Glutamatergic neuron (in vitro differentiated cells): Measurements from ENCODE around the gene ZNF438. TPM values are rescaled to one million over a fixed set of nuclear protein-coding genes. Genes with fewer than 3 reads are reported as not detected.

ENCODE experiments used
- DNase-seq: peaks from one replicate; pipeline ENCODE4 v3.0.0; 2022
- H3K27ac Mint-ChIP-seq: one replicate; pipeline ENCODE4 v1.8.0; 2020; ENCODE audit warnings: mild to moderate bottlenecking, mixed read lengths, inconsistent platforms; ENCODE audit not compliant: unreplicated experiment
- H3K27me3 Mint-ChIP-seq: one replicate; pipeline ENCODE4 v1.8.0; 2020; ENCODE audit warnings: mild to moderate bottlenecking, moderate library complexity, mixed read lengths, inconsistent platforms; ENCODE audit not compliant: unreplicated experiment
- H3K36me3 Mint-ChIP-seq: one replicate; pipeline ENCODE4 v1.8.0; 2020; ENCODE audit warnings: mild to moderate bottlenecking, mixed read lengths, inconsistent platforms; ENCODE audit not compliant: unreplicated experiment
- H3K4me1 Mint-ChIP-seq: one replicate; pipeline ENCODE4 v1.8.0; 2020; ENCODE audit warnings: mild to moderate bottlenecking, low read depth, mixed read lengths, inconsistent platforms; ENCODE audit not compliant: unreplicated experiment
- H3K4me3 Mint-ChIP-seq: one replicate; pipeline ENCODE4 v1.8.0; 2020; ENCODE audit warnings: mild to moderate bottlenecking, mixed read lengths, inconsistent platforms; ENCODE audit not compliant: unreplicated experiment
- H3K9me3 Mint-ChIP-seq: one replicate; pipeline ENCODE4 v1.8.0; 2020; ENCODE audit warnings: mild to moderate bottlenecking, moderate library complexity, mixed read lengths, inconsistent platforms; ENCODE audit not compliant: unreplicated experiment
- total RNA-seq: library from RNA; stranded (reverse); fragmentation: NEBNext Ultra II Directional; extraction: Animal tissue kit (Norgen Biotek cat#: 25700); gene quantifications from one replicate; pipeline ENCODE4 v1.2.1, GENCODE V29; 2021; ENCODE audit not compliant: unreplicated experiment
- TF ChIP-seq, protein P1 (sequence below): fragments of 200-600 bp; sonication (generic); IDR thresholded peaks from one replicate; pipeline ENCODE4 v1.5.0; 2021; ENCODE audit not compliant: partially characterized antibody, unreplicated experiment

The ZNF438 gene
- total RNA-seq, 1 donor from 2014 or later = 3.5 TPM

DNA sequence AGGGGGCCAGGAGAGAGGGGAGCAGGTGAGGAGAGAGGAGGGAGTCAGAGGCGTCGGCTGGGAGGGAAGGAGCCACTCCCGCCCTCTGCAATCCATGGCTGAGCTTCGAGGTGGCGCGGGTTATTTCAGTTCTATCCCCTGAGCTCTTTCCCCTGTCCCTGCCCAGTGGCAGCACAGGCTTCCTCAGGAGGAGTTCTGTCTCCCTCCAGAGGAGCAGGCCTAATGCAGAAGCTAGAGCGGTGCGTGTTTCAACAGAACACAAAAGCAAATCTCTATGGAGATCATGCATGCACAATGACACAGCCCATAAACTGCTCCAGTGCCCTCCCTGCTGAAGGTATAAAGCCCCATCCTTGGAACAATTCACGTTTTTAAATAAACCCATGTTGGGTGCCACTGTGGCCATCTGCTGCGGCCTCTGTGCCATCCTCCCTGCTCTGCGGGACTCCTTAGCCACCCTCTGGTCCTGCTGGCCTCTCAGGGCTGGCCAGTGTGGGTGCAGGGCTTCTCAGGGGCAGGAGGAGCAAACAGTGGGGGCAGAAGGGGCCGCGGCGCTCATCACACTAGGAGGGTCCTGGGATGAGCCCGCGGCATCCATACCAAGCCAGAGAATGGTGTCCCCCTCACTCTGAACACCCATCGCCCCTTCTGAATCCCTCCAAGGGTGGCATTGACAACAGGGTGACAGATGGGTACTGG, 209.5 kb downstream of the ZNF438 start:
- H3K36me3 Mint-ChIP-seq = no peaks in the 10 kb centered on the region
- no peak overlapping the region for H3K4me3 Mint-ChIP-seq
- peaks cover 4% of the 10 kb centered on the region for H3K4me1 Mint-ChIP-seq
- H3K9me3 Mint-ChIP-seq = peaks cover 5% of the 10 kb centered on the region
- H3K27ac Mint-ChIP-seq = no peak overlapping the region
- DNase-seq = no peak
- peaks cover 2% of the 10 kb centered on the region for H3K27me3 Mint-ChIP-seq
- TF ChIP-seq, protein P1, sequence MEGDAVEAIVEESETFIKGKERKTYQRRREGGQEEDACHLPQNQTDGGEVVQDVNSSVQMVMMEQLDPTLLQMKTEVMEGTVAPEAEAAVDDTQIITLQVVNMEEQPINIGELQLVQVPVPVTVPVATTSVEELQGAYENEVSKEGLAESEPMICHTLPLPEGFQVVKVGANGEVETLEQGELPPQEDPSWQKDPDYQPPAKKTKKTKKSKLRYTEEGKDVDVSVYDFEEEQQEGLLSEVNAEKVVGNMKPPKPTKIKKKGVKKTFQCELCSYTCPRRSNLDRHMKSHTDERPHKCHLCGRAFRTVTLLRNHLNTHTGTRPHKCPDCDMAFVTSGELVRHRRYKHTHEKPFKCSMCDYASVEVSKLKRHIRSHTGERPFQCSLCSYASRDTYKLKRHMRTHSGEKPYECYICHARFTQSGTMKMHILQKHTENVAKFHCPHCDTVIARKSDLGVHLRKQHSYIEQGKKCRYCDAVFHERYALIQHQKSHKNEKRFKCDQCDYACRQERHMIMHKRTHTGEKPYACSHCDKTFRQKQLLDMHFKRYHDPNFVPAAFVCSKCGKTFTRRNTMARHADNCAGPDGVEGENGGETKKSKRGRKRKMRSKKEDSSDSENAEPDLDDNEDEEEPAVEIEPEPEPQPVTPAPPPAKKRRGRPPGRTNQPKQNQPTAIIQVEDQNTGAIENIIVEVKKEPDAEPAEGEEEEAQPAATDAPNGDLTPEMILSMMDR = no peak

DNA sequence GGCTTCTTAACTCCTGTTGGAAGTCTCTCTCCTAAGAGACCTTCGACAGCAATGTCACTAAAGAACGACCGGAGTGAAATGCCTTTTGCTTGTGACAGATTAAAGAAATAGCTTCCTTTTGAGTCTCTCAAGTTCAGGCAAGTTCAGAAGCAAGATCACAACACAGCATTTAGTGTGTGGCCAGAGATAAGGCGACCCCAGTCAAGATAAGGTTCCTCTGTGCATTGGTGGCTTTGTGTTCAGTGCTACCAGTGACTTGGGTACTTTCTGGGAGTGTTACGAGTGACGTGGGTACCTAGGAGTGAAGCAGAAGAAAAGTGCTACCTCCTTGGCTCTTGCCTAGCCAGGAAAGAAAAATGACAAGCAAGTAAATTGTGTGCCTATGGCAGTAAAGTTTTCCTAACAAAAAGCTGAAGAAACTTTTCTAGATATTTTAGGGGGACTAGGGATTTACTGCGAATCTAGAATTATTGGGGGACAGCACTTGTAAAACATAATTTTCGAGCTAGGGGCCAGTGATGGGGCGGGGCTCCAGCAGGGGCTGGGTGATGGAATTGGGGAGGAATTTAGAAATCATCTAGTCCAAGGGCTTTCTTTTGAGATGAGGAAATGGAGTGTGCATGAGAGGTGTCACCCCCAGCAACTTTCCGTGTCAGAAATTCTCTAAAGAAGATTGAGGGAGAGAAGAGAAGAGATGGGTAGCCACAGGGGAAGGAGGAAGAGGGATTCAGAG, 210.2 kb downstream of the ZNF438 start:
- TF ChIP-seq, protein P1 = no peak
- DNase-seq = no peak
- H3K9me3 Mint-ChIP-seq = peaks cover 5% of the 10 kb centered on the region
- H3K36me3 Mint-ChIP-seq = no peaks in the 10 kb centered on the region
- H3K4me1 Mint-ChIP-seq = peaks cover 4% of the 10 kb centered on the region
- H3K4me3 Mint-ChIP-seq = no peak overlapping the region
- H3K27me3 Mint-ChIP-seq = peaks cover 2% of the 10 kb centered on the region
- H3K27ac Mint-ChIP-seq = no peak overlapping the region

DNA sequence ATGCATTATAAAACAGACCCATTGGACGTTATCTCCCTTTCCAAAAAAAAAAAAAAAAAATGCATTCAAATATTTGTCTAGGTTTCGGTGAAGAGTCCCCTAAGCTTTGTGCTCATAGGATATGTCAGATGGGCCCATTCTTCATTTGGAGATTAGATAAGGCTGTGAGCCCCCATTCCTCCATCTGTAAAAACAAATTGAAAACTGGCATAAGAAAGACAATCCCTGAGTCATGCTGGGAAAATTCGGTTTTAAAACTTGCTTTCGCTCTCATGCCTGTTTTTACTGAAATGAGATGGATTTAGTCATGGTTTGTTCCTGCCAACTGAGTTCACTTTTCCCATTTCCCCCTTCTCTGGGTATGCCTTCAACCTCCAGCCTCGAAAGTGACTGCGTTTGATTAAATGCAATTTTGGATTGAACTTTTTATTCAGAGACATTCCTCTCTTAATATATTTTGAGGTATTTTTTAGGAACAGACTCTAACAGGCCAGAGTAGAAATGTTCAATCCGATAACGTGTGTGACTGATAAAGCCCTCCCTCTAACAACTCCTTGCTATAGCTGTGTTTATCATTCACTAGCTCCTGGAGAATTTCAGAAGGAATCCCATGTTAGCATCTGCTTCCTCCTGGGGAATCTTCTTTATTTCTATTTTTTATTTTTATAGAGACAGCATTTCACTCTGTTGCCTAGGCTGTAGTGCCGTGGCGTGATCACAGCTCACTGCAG, 211.2 kb downstream of the ZNF438 start:
- H3K36me3 Mint-ChIP-seq = no peaks in the 10 kb centered on the region
- peaks cover 2% of the 10 kb centered on the region for H3K4me1 Mint-ChIP-seq

DNA sequence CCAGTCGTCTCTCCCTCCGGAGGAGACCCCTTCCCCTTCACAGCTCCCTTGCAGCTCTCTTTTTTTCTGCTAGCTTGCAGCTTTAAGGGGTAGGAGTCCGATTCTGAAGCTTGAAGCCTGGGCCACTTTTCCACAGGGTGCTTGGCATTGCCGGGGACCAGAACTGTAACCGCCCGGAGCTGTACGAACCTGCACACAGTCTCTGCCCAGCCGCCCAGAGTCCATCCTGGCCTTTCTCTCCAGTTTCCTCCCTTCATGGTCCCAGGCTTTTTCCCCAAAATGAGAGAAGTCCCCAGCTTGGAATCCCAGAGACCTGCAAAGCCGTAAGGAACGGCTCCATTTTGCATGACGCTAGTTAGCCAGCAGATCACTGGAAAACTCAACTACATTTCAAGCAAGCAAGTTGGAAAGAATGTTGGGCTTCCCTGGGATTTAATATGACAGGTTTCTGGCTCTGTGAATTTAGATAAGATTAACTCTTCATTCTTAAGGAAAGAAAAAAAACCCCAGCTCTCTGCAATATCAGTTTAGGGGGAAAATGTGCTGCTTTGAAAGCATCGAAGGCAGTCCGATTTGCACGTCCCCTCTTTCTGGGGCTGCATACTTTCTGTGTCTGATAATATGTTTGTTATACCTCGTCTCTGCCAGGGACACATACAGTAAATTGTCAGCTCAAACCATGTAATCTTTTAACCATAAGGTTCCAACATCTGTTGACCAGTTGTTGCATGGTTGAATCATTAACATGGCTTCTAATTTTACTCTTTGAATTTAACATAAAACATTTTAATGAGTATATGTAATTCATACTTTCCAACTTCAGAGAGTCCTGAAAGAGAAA, 212.1 kb downstream of the ZNF438 start:
- H3K9me3 Mint-ChIP-seq = peaks cover 2% of the 10 kb centered on the region
- H3K27ac Mint-ChIP-seq = no peak overlapping the region
- peaks cover 1% of the 10 kb centered on the region for H3K4me1 Mint-ChIP-seq
- H3K4me3 Mint-ChIP-seq = no peak overlapping the region
- TF ChIP-seq, protein P1 = no peak
- H3K27me3 Mint-ChIP-seq = peaks cover 4% of the 10 kb centered on the region
- no peak for DNase-seq
- H3K36me3 Mint-ChIP-seq = no peaks in the 10 kb centered on the region

More for the DNA sequence above, 211.2 kb downstream of the ZNF438 start:
- TF ChIP-seq, protein P1 = no peak
- Mint-ChIP-seq H3K27me3 (peaks cover 2% of the 10 kb centered on the region), H3K9me3 (peaks cover 5% of the 10 kb centered on the region), H3K4me3 (no peak overlapping the region), H3K27ac (no peak overlapping the region)
- no peak for DNase-seq
